Skeletal muscle tissue (tissue), 4 donors: ENCODE measurements around the gene UBE4B. TPM values are rescaled to one million over a fixed set of nuclear protein-coding genes. Genes with fewer than 3 reads are reported as not detected.
A peak's percentile ranks its signal among the peaks of the same experiment; 100 is the strongest.

Experiments
- H3K27ac ChIP-seq: one replicate; pipeline ENCODE4 v1.7.0; 2013; ENCODE audit warnings: mild to moderate bottlenecking, low read depth, low read length, inconsistent platforms
- H3K27me3 ChIP-seq, 3 donors: one replicate each; pipeline ENCODE4 v1.7.0; 2013; ENCODE audit warnings: low read length in 3 of 3; ENCODE audit not compliant: control insufficient read depth in 3 of 3, insufficient read depth in 3 of 3
- H3K36me3 ChIP-seq, 3 donors: one replicate each; pipeline ENCODE4 v1.7.0; 2013; ENCODE audit warnings: low read length in 3 of 3; ENCODE audit not compliant: control insufficient read depth in 3 of 3, insufficient read depth in 3 of 3
- H3K4me1 ChIP-seq, 3 donors: one replicate each; pipeline ENCODE4 v1.7.0; 2013; ENCODE audit warnings: low read length in 3 of 3, mild to moderate bottlenecking in 3 of 3; ENCODE audit not compliant: control insufficient read depth in 3 of 3, insufficient read depth in 3 of 3
- H3K4me3 ChIP-seq, 3 donors: one replicate each; pipeline ENCODE4 v1.7.0; 2013; ENCODE audit warnings: low read length in 3 of 3
- H3K9ac ChIP-seq, 3 donors: one replicate each; pipeline ENCODE4 v1.7.0; 2013; ENCODE audit warnings: low read length in 3 of 3, mild to moderate bottlenecking in 3 of 3, moderate library complexity in 2 of 3, low read depth in 1 of 3
- H3K9me3 ChIP-seq, 3 donors: one replicate each; pipeline ENCODE4 v1.7.0; 2013; ENCODE audit warnings: low read length in 3 of 3; ENCODE audit not compliant: control insufficient read depth in 3 of 3
- total RNA-seq: library from RNA; depleted of rRNA; stranded (reverse); fragments of >200 nt; gene quantifications from one replicate; pipeline ENCODE4 v1.2.3, GENCODE V29; 2014
- donor health status: Osteomylitis.

Gene UBE4B
- total RNA-seq, 1 donor from 2014 or later = 25.1 TPM

- Histone ChIP-seq H3K36me3 (peaks cover 0 to 2% (median 0%) of the 10 kb centered on the region in 3 donors), H3K9me3 (no peaks in the 10 kb centered on the region), H3K9ac (no peak overlapping the region), H3K4me3 (no peak overlapping the region), H3K27me3 (no peaks in the 10 kb centered on the region), H3K27ac (no peak overlapping the region), H3K4me1 (peaks cover 21 to 39% (median 35%) of the 10 kb centered on the region in 3 donors)
Measured at GRCh38 chr1:10054465-10054864, 21.7 kb downstream of the UBE4B start.

GRCh38 chr1:10056599-10056987, 23.8 kb downstream of the UBE4B start:
- Histone ChIP-seq H3K4me1 (peaks cover 25 to 36% (median 31%) of the 10 kb centered on the region in 3 donors), H3K36me3 (peaks cover 0 to 3% (median 0%) of the 10 kb centered on the region in 3 donors), H3K27me3 (no peaks in the 10 kb centered on the region), H3K9me3 (no peaks in the 10 kb centered on the region), H3K4me3 (no peak overlapping the region), H3K27ac (no peak overlapping the region), H3K9ac (no peak overlapping the region)

GRCh38 chr1:10057343-10057742, 24.6 kb downstream of the UBE4B start:
- no peak overlapping the region for H3K4me3 ChIP-seq
- peaks cover 22 to 35% (median 28%) of the 10 kb centered on the region in 3 donors for H3K4me1 ChIP-seq
- H3K9me3 ChIP-seq = no peaks in the 10 kb centered on the region
- no peak overlapping the region for H3K9ac ChIP-seq
- H3K27me3 ChIP-seq = no peaks in the 10 kb centered on the region
- peaks cover 0 to 3% (median 0%) of the 10 kb centered on the region in 3 donors for H3K36me3 ChIP-seq
- no peak overlapping the region for H3K27ac ChIP-seq

GRCh38 chr1:10057796-10058195, 25.0 kb downstream of the UBE4B start:
- H3K27me3 ChIP-seq = no peaks in the 10 kb centered on the region
- H3K27ac ChIP-seq = no peak overlapping the region
- H3K4me3 ChIP-seq = no peak overlapping the region
- H3K36me3 ChIP-seq = peaks cover 0 to 3% (median 0%) of the 10 kb centered on the region in 3 donors
- H3K4me1 ChIP-seq = peaks cover 18 to 33% (median 28%) of the 10 kb centered on the region in 3 donors
- no peaks in the 10 kb centered on the region for H3K9me3 ChIP-seq
- H3K9ac ChIP-seq = no peak overlapping the region

- peaks cover 0 to 3% (median 0%) of the 10 kb centered on the region in 3 donors for H3K36me3 ChIP-seq
- no peak overlapping the region for H3K27ac ChIP-seq
- H3K4me3 ChIP-seq = no peak overlapping the region
- H3K9me3 ChIP-seq = no peaks in the 10 kb centered on the region
- no peak overlapping the region for H3K9ac ChIP-seq
- no peaks in the 10 kb centered on the region for H3K27me3 ChIP-seq
- H3K4me1 ChIP-seq = peaks cover 19 to 38% (median 29%) of the 10 kb centered on the region in 3 donors
Measured at GRCh38 chr1:10059342-10059718, 26.6 kb downstream of the UBE4B start.

GRCh38 chr1:10060311-10061100, 27.7 kb downstream of the UBE4B start:
- Histone ChIP-seq H3K4me3 (no peak overlapping the region), H3K4me1 (peaks cover 27 to 44% (median 32%) of the 10 kb centered on the region in 3 donors), H3K9me3 (no peaks in the 10 kb centered on the region), H3K36me3 (peaks cover 0 to 3% (median 0%) of the 10 kb centered on the region in 3 donors), H3K27ac (no peak overlapping the region), H3K27me3 (no peaks in the 10 kb centered on the region), H3K9ac (no peak overlapping the region)

- Histone ChIP-seq H3K27ac (no peak overlapping the region), H3K27me3 (no peaks in the 10 kb centered on the region), H3K9me3 (no peaks in the 10 kb centered on the region), H3K4me1 (peaks cover 27 to 41% (median 31%) of the 10 kb centered on the region in 3 donors), H3K4me3 (no peak overlapping the region), H3K36me3 (peaks cover 0 to 3% (median 0%) of the 10 kb centered on the region in 3 donors), H3K9ac (no peak overlapping the region)
Measured at GRCh38 chr1:10061276-10061675, 28.5 kb downstream of the UBE4B start.

GRCh38 chr1:10063878-10064277, 31.1 kb downstream of the UBE4B start:
- Histone ChIP-seq H3K36me3 (peaks cover 0 to 3% (median 0%) of the 10 kb centered on the region in 3 donors), H3K4me1 (peaks cover 15 to 32% (median 32%) of the 10 kb centered on the region in 3 donors), H3K9me3 (no peaks in the 10 kb centered on the region), H3K27ac (no peak overlapping the region), H3K4me3 (no peak overlapping the region), H3K27me3 (no peaks in the 10 kb centered on the region), H3K9ac (peak overlapping the region in 1 of 3 donors; percentile 19)

GRCh38 chr1:10064416-10065343, 31.9 kb downstream of the UBE4B start:
- H3K9me3 ChIP-seq = no peaks in the 10 kb centered on the region
- H3K4me3 ChIP-seq = peak overlapping the region in 1 of 3 donors; percentile 17
- peak overlapping the region; percentile 45 for H3K27ac ChIP-seq
- H3K36me3 ChIP-seq = no peaks in the 10 kb centered on the region
- peak overlapping the region in 2 of 3 donors; percentile 3 to 19 for H3K9ac ChIP-seq
- H3K27me3 ChIP-seq = no peaks in the 10 kb centered on the region
- H3K4me1 ChIP-seq = peaks cover 9 to 25% (median 25%) of the 10 kb centered on the region in 3 donors
